Measurements from ENCODE around the gene GTPBP6. TPM values are rescaled to one million over a fixed set of nuclear protein-coding genes. Genes with fewer than 3 reads are reported as not detected.

GTPBP6 gene
- total RNA-seq, 4 donors from 2014 or later: 39.3 to 84.1 (median 56.3) TPM

DNA sequence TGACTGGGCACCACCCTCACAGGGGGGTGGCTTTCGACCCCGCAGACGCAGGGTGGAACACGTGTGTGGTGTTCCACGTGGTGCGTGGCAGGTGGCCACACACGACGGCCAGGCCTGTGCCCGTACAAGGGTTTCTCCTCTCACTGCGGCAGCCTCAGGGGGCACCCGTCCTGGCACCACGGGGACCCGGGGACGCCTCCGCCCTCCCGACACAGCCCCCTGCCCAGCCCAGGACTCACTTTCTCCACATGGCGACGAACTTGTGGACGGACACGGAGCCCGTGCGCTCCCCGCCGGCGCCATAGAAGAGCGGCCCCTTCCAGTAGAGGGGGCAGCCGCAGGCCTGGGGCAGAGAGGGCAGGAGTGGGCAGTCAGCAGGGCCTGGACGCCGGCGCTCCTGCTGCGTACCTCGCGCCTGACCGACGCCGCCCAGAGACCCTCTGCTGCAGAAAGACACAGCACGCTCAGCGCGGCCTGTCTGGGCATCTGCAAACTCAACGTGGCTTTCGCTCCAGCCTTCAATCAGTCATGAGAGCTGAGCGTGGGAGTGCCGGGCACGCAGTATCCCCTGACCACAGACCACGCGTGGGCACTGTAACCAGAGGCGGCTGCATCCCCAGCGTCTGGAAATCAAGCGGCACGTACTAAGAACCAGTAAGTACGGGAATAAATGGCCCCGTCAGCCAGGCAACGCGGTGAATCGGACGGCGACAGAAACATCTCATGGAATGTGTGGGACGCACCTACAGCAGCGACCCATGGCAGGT, 28.9 kb upstream of the GTPBP6 start:
- Histone ChIP-seq H3K27me3 (no peaks in the 10 kb centered on the region), H3K36me3 (peaks cover 0 to 55% (median 0%) of the 10 kb centered on the region in 3 donors), H3K27ac (no peak overlapping the region), H3K9me3 (no peaks in the 10 kb centered on the region), H3K4me3 (no peak overlapping the region), H3K4me1 (peaks cover 0 to 10% (median 0%) of the 10 kb centered on the region in 4 donors)
- 95 to 96% methylated on average over 53 to 58 of the region's 59 CpGs for WGBS, 2 donors
- TF ChIP-seq POLR2A (IDR thresholded peaks at IDR 0.05): no peak
- no peak for TF ChIP-seq EP300 (IDR thresholded peaks at IDR 0.05)
- TF ChIP-seq, protein P1, sequence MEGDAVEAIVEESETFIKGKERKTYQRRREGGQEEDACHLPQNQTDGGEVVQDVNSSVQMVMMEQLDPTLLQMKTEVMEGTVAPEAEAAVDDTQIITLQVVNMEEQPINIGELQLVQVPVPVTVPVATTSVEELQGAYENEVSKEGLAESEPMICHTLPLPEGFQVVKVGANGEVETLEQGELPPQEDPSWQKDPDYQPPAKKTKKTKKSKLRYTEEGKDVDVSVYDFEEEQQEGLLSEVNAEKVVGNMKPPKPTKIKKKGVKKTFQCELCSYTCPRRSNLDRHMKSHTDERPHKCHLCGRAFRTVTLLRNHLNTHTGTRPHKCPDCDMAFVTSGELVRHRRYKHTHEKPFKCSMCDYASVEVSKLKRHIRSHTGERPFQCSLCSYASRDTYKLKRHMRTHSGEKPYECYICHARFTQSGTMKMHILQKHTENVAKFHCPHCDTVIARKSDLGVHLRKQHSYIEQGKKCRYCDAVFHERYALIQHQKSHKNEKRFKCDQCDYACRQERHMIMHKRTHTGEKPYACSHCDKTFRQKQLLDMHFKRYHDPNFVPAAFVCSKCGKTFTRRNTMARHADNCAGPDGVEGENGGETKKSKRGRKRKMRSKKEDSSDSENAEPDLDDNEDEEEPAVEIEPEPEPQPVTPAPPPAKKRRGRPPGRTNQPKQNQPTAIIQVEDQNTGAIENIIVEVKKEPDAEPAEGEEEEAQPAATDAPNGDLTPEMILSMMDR (IDR thresholded peaks at IDR 0.05): no peak
- no peak for DNase-seq (ENCODE audit: low spot score in 2 of 2)

DNA sequence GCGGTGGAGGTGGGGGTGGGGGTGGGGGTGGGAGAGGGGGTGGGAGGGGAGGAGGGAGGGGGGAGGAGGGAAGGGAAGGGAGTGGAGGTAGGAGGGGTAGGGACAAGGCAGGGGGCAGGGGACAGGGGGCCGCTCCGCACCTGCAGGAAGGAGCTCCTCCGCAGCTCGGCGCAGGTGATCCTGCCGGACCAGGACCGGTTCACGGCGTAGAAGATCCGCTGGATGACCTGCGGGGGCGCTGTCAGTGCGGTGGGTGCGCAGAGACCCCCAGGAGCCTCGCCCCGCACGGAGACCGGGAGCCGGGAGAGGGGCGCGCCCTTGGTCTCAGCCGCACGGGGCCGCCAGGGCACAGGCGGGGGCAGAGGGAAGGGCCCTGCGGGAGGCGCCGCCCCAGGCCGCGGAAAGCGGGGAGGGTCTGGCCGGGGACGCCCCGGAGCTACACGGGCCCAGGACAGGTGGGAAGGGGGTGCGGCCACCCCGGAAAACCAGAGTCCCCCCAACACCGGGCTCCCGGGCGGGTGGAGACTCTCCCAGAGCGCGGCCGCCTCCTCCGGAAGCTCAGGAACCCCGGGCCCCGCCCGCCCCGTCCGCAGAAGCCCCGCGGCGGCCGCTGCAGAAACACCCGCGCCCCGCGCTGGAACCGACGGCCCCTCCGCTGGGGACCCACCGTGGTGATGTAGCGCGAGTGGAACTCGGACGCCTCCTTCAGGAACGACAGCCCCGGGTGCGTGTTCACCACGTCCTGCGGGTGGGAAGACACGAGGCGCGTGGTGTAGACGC, 27.6 kb upstream of the GTPBP6 start:
- Histone ChIP-seq H3K27me3 (no peaks in the 10 kb centered on the region), H3K36me3 (peaks cover 0 to 53% (median 0%) of the 10 kb centered on the region in 3 donors), H3K27ac (no peak overlapping the region), H3K4me1 (peaks cover 0 to 10% (median 0%) of the 10 kb centered on the region in 4 donors), H3K9me3 (no peaks in the 10 kb centered on the region), H3K4me3 (no peak overlapping the region)
- WGBS, 2 donors: 94 to 96% methylated on average over 71 to 73 of the region's 75 CpGs
- no peak for TF ChIP-seq EP300 (IDR thresholded peaks at IDR 0.05)
- TF ChIP-seq, protein P1 (IDR thresholded peaks at IDR 0.05): no peak
- no peak for TF ChIP-seq POLR2A (IDR thresholded peaks at IDR 0.05)
- no peak for DNase-seq (ENCODE audit: low spot score in 2 of 2)

- Histone ChIP-seq H3K36me3 (peaks cover 0 to 53% (median 0%) of the 10 kb centered on the region in 3 donors), H3K27me3 (no peaks in the 10 kb centered on the region), H3K4me3 (no peak overlapping the region), H3K9me3 (no peaks in the 10 kb centered on the region), H3K4me1 (peaks cover 0 to 10% (median 0%) of the 10 kb centered on the region in 4 donors), H3K27ac (no peak overlapping the region)
- TF ChIP-seq POLR2A (IDR thresholded peaks at IDR 0.05): no peak
- TF ChIP-seq, protein P1 (IDR thresholded peaks at IDR 0.05): no peak
- TF ChIP-seq EP300 (IDR thresholded peaks at IDR 0.05): no peak
- DNase-seq (ENCODE audit: low spot score in 2 of 2): no peak
- WGBS, 2 donors: 96% methylated on average over 46 to 61 of the region's 63 CpGs
Observed at GRCh38 chrX:345020-345925, 26.7 kb upstream of the GTPBP6 start.

DNA sequence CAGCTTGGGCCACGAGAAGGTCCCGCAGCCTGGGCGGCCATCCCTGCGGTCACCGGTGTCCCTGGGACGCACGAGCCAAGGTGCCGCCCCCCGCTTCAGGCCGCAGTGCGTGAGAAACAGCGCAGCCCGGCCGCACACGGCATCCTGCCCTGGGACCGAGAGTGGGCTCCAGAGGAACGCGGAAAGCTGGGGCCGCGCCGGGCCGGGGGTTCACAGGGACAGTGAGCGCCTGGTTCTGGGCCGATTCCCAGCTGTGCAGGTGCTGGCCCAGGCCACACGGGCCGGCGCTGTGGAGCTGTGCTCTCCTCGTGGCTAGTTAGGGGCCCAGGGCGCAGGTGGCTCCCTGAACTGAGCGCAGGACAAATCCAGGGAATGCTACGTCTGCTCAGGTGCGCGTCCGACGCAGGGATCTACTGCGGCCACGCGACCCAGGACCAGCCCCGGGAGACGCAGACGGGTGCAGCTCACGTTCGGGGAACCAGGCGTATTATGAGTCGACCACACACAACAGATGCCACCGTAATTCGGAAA, 25.8 kb upstream of the GTPBP6 start:
- no peak for DNase-seq (ENCODE audit: low spot score in 2 of 2)
- Histone ChIP-seq H3K27me3 (no peaks in the 10 kb centered on the region), H3K4me3 (no peak overlapping the region), H3K4me1 (peaks cover 0 to 10% (median 0%) of the 10 kb centered on the region in 4 donors), H3K27ac (no peak overlapping the region), H3K9me3 (no peaks in the 10 kb centered on the region), H3K36me3 (peaks cover 0 to 49% (median 0%) of the 10 kb centered on the region in 3 donors)
- TF ChIP-seq, protein P1 (IDR thresholded peaks at IDR 0.05): no peak
- TF ChIP-seq EP300 (IDR thresholded peaks at IDR 0.05): no peak
- TF ChIP-seq POLR2A (IDR thresholded peaks at IDR 0.05): no peak
- WGBS, 2 donors: 97% methylated on average over 46 to 47 of the region's 47 CpGs
